Hippocampal formation (tissue), 2 donors: ENCODE results near the gene EMP3.

Experiments used
- DNase-seq, 2 donors: peaks; one replicate each; lab custom pipeline; 2025; lab: John Stamatoyannopoulos, UW

EMP3 gene

GRCh38 chr19:48378194-48378570, 52.8 kb downstream of the EMP3 start:
- DNase-seq = no peak

DNA sequence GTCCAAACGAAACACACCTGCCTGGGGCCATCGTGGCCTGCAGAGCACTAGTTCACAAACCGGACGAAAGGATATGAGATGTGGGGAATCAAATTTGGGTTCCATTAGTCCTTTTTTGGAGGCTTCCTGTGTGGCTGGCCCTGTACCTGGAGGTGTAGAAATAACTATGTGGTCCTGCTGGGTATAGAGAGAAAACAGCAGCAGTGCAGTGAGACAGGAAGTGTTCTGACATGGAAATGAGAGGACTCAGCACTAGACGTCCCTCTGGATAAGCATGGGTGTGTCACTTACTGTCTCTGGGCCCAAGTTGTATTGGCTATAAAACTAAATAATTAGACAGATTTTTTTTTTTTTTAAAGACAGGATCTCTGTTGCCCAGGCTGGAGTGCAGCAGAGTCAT, 53.7 kb downstream of the EMP3 start:
- DNase-seq = no peak
